LoVo (cell line): ENCODE data around the gene FAM110D.

Source experiments
- DNase-seq: peaks from one replicate; pipeline ENCODE4 v3.0.0-alpha.2; 2016; ENCODE audit warnings: low spot score

FAM110D gene

GRCh38 chr1:26129778-26130177 lies 29.1 kb upstream of the FAM110D start:
- no peak for DNase-seq

GRCh38 chr1:26130695-26131094 lies 28.2 kb upstream of the FAM110D start:
- no peak for DNase-seq

GRCh38 chr1:26132128-26132833 lies 26.6 kb upstream of the FAM110D start:
- DNase-seq: no peak

GRCh38 chr1:26132834-26133167 lies 26.1 kb upstream of the FAM110D start:
- DNase-seq: no peak

GRCh38 chr1:26134466-26134865 lies 24.4 kb upstream of the FAM110D start:
- DNase-seq: no peak

- DNase-seq: no peak
These were observed 19.8 kb upstream of the FAM110D start for GRCh38 chr1:26138974-26139558.

- DNase-seq: no peak
These were observed 16.7 kb upstream of the FAM110D start for GRCh38 chr1:26142159-26142558.

GRCh38 chr1:26145041-26145959 lies 13.6 kb upstream of the FAM110D start:
- DNase-seq: peak; percentile 89

GRCh38 chr1:26145960-26146294 lies 13.0 kb upstream of the FAM110D start:
- DNase-seq: no peak

GRCh38 chr1:26148887-26149286 lies 10.0 kb upstream of the FAM110D start:
- DNase-seq: no peak

GRCh38 chr1:26153966-26154532 lies 4.8 kb upstream of the FAM110D start:
- DNase-seq: no peak

- no peak for DNase-seq
These were observed 4.1 kb upstream of the FAM110D start for GRCh38 chr1:26154750-26155149.

GRCh38 chr1:26155370-26156284 lies 3.3 kb upstream of the FAM110D start:
- DNase-seq: no peak

- DNase-seq: no peak
These were observed 2.4 kb upstream of the FAM110D start for GRCh38 chr1:26156285-26157038.

GRCh38 chr1:26158271-26158907 lies 490 bp upstream of the FAM110D start:
- no peak for DNase-seq

- DNase-seq: no peak
These were observed 812 bp downstream of the FAM110D start for GRCh38 chr1:26159743-26160039.

- DNase-seq: no peak
These were observed 1.9 kb downstream of the FAM110D start for GRCh38 chr1:26160527-26161414.

- peak; percentile 70 for DNase-seq
These were observed 2.7 kb downstream of the FAM110D start for GRCh38 chr1:26161415-26162219.

GRCh38 chr1:26162220-26162709 lies 3.4 kb downstream of the FAM110D start:
- DNase-seq: peak; percentile 19
